NT2/D1 (cell line): ENCODE measurements around the gene ROR1.

Source experiments
- SUZ12 ChIP-seq: IDR thresholded peaks from 2 replicates; pipeline ENCODE4 v1.6.1; 2011; ENCODE audit not compliant: insufficient read length, insufficient read depth; ENCODE audit errors: extremely low read depth
- YY1 ChIP-seq: IDR thresholded peaks from 2 replicates; pipeline ENCODE4 v1.6.1; 2011; ENCODE audit not compliant: insufficient read length, insufficient read depth

- no peak for TF ChIP-seq YY1
- no peak for TF ChIP-seq SUZ12
These were observed 398.0 kb downstream of the ROR1 start for GRCh38 chr1:64171797-64172281.
